GM15510 (cell line): Measurements from ENCODE around the gene THOC1.

Source experiments
- POLR2A ChIP-seq: IDR thresholded peaks from 3 replicates; pipeline ENCODE4 v1.6.1; 2011; ENCODE audit warnings: borderline replicate concordance; ENCODE audit not compliant: insufficient read length; ENCODE audit errors: extremely low read depth

THOC1 gene

GRCh38 chr18:250685-251084, 17.2 kb downstream of the THOC1 start:
- no peak for TF ChIP-seq POLR2A

- no peak for TF ChIP-seq POLR2A
Observed at GRCh38 chr18:248053-248452, 19.8 kb downstream of the THOC1 start.

- no peak for TF ChIP-seq POLR2A
Observed at GRCh38 chr18:245282-245847, 22.5 kb downstream of the THOC1 start.

- TF ChIP-seq POLR2A: no peak
Observed at GRCh38 chr18:240175-240574, 27.7 kb downstream of the THOC1 start.

- TF ChIP-seq POLR2A: no peak
Observed at GRCh38 chr18:231563-231962, 36.3 kb downstream of the THOC1 start.

GRCh38 chr18:228586-228985, 39.3 kb downstream of the THOC1 start:
- no peak for TF ChIP-seq POLR2A

- TF ChIP-seq POLR2A: no peak
Observed at GRCh38 chr18:227902-228301, 39.9 kb downstream of the THOC1 start.

- TF ChIP-seq POLR2A: no peak
Observed at GRCh38 chr18:227374-227773, 40.5 kb downstream of the THOC1 start.

GRCh38 chr18:225745-226144, 42.1 kb downstream of the THOC1 start:
- no peak for TF ChIP-seq POLR2A

GRCh38 chr18:220708-221107, 47.1 kb downstream of the THOC1 start:
- TF ChIP-seq POLR2A: no peak

- TF ChIP-seq POLR2A: no peak
Observed at GRCh38 chr18:217532-218336, 50.1 kb downstream of the THOC1 start.

- TF ChIP-seq POLR2A: no peak
Observed at GRCh38 chr18:215448-216010, 52.3 kb downstream of the THOC1 start.

- no peak for TF ChIP-seq POLR2A
Observed at GRCh38 chr18:213966-214365, 53.9 kb downstream of the THOC1 start.

GRCh38 chr18:213505-213904, 54.3 kb downstream of the THOC1 start:
- no peak for TF ChIP-seq POLR2A

GRCh38 chr18:212780-213179, 55.1 kb downstream of the THOC1 start:
- no peak for TF ChIP-seq POLR2A

- TF ChIP-seq POLR2A: no peak
Observed at GRCh38 chr18:211582-211981, 56.3 kb downstream of the THOC1 start.
